Panc1 (cell line): ENCODE results near the gene TTLL11. TPM values are rescaled to one million over a fixed set of nuclear protein-coding genes. Genes with fewer than 3 reads are reported as not detected.

ENCODE experiments used
- ATAC-seq: fragments of 200-7000 bp; cut with Tn5 transposase; 2 replicates; pipeline ENCODE4 v1.9.1; 2020; ENCODE audit warnings: mild to moderate bottlenecking, moderate library complexity
- BruUV-seq: library from RNA; stranded (reverse); fragments of 400-500 nt; replicated peaks from 2 replicates; lab custom pipeline; 2021; lab: Mats Ljungman, UMichigan
- CTCF ChIA-PET: fragments of 300-600 bp; sonication (Branson Sonifier 250); formaldehyde crosslinking; loops from one replicate; lab custom pipeline; 2022; ENCODE audit warnings: antibody characterized with exemption; lab: Charles Lee
- POLR2A ChIA-PET: fragments of 300-600 bp; sonication (Branson Sonifier 250); formaldehyde crosslinking; loops from one replicate; lab custom pipeline; 2022; ENCODE audit warnings: antibody characterized with exemption; lab: Charles Lee
- DNase-seq: peaks from one replicate; pipeline ENCODE4 v3.0.0-alpha.2; 2010; ENCODE audit warnings: low read depth, low spot score
- H3K27ac ChIP-seq: 2 replicates; pipeline ENCODE4 v1.5.1; 2011; ENCODE audit warnings: mild to moderate bottlenecking, low read length, inconsistent platforms
- H3K27me3 ChIP-seq: fragments of 200-500 bp; sonication (Bioruptor generic); 2 replicates; pipeline ENCODE4 v1.6.0; 2014; ENCODE audit warnings: low read length, inconsistent platforms; ENCODE audit not compliant: control insufficient read depth, insufficient read depth
- H3K36me3 ChIP-seq: fragments of 200-500 bp; sonication (Bioruptor generic); 2 replicates; pipeline ENCODE4 v1.5.1; 2014; ENCODE audit warnings: inconsistent platforms, mild to moderate bottlenecking, low read length, moderate library complexity; ENCODE audit not compliant: control insufficient read depth, insufficient read depth
- H3K4me1 ChIP-seq: 2 replicates; pipeline ENCODE4 v1.5.1; 2011; ENCODE audit warnings: inconsistent platforms, mild to moderate bottlenecking, low read length, moderate library complexity; ENCODE audit not compliant: control insufficient read depth, insufficient read depth
- H3K4me3 ChIP-seq, 2 experiments: 2 replicates each; pipeline ENCODE4 v1.5.1; 2011 to 2012; ENCODE audit warnings: low read depth in 2 of 2, low read length in 2 of 2, mild to moderate bottlenecking in 2 of 2, inconsistent platforms in 1 of 2, moderate library complexity in 1 of 2
- H3K9me3 ChIP-seq: fragments of 200-500 bp; sonication (Bioruptor generic); 2 replicates; pipeline ENCODE4 v1.5.1; 2014; ENCODE audit warnings: low read depth, mild to moderate bottlenecking, inconsistent platforms, low read length, moderate library complexity; ENCODE audit not compliant: control insufficient read depth, insufficient read depth
- POLR2AphosphoS5 ChIP-seq: IDR thresholded peaks from 2 replicates; pipeline ENCODE4 v1.6.1; 2012; ENCODE audit warnings: mild to moderate bottlenecking, low read depth, low read length, moderate library complexity
- SIN3A ChIP-seq: IDR thresholded peaks from 2 replicates; pipeline ENCODE4 v1.6.1; 2012; ENCODE audit warnings: low read depth, mild to moderate bottlenecking, low read length, moderate library complexity, borderline replicate concordance; ENCODE audit not compliant: insufficient read depth
- TCF7L2 ChIP-seq: IDR thresholded peaks from 2 replicates; pipeline ENCODE4 v1.6.1; 2011; ENCODE audit warnings: mild to moderate bottlenecking, low read depth, low read length, inconsistent platforms
- in situ Hi-C: cut with HindIII; loops from 2 replicates; pipeline ENCODE4 v1.10.0; 2016; ENCODE audit warnings: low sequenced_read_pairs, low pct_unique_long_range_greater_than_20kb
- intact Hi-C: fragments of 100-400 bp; cut with micrococcal nuclease; formaldehyde crosslinking; loops from one replicate; pipeline ENCODE4 v1.10.0; 2022; ENCODE audit not compliant: unreplicated experiment
- total RNA-seq: library from RNA; stranded (reverse); gene quantifications from one replicate; pipeline ENCODE4 v1.2.1, GENCODE V29; 2021; ENCODE audit not compliant: unreplicated experiment
- TF ChIP-seq, protein P1 (sequence below): fragments of 450-650 bp; IDR thresholded peaks from 2 replicates; pipeline ENCODE4 v1.5.1; 2017; ENCODE audit warnings: mild to moderate bottlenecking
- TF ChIP-seq, protein P2 (sequence below), 2 experiments: IDR thresholded peaks; 2 replicates each; pipeline ENCODE4 v1.6.1; 2011 to 2012; ENCODE audit warnings: low read depth in 2 of 2, control low read depth in 1 of 2, low read length in 1 of 2, mild to moderate bottlenecking in 1 of 2, moderate library complexity in 1 of 2; ENCODE audit not compliant: insufficient read depth in 1 of 2

The TTLL11 gene
- total RNA-seq, 1 experiment from 2014 or later, result 1.1 TPM

DNA sequence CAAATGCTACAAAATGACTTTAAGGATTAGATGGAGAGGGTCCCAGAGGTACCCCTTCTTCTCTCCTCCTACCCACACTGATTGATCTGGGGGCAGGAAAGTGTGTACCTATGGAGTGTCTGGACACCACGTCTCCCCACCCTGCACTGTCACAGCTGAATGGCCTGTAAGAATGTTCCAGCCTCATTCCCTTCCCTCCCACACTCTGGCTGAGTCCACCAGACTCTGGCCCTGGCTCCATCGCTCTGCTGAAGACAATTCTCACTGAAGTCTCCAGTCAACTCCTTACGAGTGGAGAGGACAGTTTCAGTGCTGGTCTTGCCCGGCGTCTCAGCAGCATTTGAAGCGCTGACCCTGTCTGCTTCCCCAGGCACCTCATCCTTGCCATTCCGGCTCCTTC lies 105.8 kb downstream of the TTLL11 start:
- POLR2A ChIA-PET, result no interaction called here
- no TSS peak for BruUV-seq
- DNase-seq (no peak), ATAC-seq (no peak)
- Histone ChIP-seq H3K9me3 (no peaks in the 10 kb centered on the region), H3K36me3 (no peaks in the 10 kb centered on the region), H3K27me3 (no peaks in the 10 kb centered on the region), H3K27ac (no peak overlapping the region), H3K4me1 (no peaks in the 10 kb centered on the region), H3K4me3 (no peak overlapping the region)
- no peak for TF ChIP-seq POLR2AphosphoS5
- TF ChIP-seq TCF7L2, result no peak
- no peak for TF ChIP-seq SIN3A
- TF ChIP-seq, protein P1, sequence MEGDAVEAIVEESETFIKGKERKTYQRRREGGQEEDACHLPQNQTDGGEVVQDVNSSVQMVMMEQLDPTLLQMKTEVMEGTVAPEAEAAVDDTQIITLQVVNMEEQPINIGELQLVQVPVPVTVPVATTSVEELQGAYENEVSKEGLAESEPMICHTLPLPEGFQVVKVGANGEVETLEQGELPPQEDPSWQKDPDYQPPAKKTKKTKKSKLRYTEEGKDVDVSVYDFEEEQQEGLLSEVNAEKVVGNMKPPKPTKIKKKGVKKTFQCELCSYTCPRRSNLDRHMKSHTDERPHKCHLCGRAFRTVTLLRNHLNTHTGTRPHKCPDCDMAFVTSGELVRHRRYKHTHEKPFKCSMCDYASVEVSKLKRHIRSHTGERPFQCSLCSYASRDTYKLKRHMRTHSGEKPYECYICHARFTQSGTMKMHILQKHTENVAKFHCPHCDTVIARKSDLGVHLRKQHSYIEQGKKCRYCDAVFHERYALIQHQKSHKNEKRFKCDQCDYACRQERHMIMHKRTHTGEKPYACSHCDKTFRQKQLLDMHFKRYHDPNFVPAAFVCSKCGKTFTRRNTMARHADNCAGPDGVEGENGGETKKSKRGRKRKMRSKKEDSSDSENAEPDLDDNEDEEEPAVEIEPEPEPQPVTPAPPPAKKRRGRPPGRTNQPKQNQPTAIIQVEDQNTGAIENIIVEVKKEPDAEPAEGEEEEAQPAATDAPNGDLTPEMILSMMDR, result no peak
- TF ChIP-seq, protein P2, sequence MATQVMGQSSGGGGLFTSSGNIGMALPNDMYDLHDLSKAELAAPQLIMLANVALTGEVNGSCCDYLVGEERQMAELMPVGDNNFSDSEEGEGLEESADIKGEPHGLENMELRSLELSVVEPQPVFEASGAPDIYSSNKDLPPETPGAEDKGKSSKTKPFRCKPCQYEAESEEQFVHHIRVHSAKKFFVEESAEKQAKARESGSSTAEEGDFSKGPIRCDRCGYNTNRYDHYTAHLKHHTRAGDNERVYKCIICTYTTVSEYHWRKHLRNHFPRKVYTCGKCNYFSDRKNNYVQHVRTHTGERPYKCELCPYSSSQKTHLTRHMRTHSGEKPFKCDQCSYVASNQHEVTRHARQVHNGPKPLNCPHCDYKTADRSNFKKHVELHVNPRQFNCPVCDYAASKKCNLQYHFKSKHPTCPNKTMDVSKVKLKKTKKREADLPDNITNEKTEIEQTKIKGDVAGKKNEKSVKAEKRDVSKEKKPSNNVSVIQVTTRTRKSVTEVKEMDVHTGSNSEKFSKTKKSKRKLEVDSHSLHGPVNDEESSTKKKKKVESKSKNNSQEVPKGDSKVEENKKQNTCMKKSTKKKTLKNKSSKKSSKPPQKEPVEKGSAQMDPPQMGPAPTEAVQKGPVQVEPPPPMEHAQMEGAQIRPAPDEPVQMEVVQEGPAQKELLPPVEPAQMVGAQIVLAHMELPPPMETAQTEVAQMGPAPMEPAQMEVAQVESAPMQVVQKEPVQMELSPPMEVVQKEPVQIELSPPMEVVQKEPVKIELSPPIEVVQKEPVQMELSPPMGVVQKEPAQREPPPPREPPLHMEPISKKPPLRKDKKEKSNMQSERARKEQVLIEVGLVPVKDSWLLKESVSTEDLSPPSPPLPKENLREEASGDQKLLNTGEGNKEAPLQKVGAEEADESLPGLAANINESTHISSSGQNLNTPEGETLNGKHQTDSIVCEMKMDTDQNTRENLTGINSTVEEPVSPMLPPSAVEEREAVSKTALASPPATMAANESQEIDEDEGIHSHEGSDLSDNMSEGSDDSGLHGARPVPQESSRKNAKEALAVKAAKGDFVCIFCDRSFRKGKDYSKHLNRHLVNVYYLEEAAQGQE (IDR thresholded peaks at IDR 0.05; ENCODE audit: insufficient read depth in 1 of 2, low read depth in 2 of 2, low read length in 1 of 2), result no peak
- CTCF ChIA-PET, result no interaction called here
- intact Hi-C loops, result no loop called here
- in situ Hi-C loops, result no loop called here

DNA sequence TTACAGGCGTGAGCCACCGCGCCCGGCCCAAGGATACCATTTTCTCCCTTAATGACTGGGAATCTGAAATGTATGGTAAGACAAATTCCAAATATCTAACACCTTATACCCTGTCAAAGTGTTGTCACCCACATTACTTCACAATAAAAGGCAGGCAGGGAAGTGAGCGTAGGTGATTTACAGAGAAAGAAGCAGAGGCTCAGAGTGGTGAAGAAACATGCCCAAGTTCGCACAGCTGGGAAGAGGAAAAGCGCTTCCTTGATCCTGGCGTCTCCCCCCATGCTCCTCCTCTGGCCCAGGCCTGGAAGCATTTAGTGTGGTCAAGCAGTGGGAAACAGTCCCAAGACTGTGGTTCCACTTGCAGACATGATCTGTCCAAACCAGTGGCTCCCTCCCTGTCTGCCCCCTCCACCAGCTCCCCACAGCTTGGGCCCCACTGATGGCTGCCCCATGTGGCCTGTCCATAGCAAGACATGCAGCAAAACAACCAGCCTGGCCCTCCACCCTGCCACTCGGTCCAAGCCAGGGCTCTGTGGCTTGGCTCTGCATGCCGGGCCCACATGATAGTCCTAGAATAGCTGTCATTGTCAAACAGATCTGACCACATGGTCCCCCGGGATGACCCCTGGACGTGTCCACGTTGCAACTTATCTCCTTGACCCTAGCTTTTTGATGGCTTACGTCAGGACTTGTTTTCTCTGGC lies 107.2 kb downstream of the TTLL11 start:
- TF ChIP-seq POLR2AphosphoS5, result no peak
- TF ChIP-seq TCF7L2, result no peak
- TF ChIP-seq, protein P2 (IDR thresholded peaks at IDR 0.05; ENCODE audit: insufficient read depth in 1 of 2, low read depth in 2 of 2, low read length in 1 of 2), result no peak
- no peak for TF ChIP-seq SIN3A
- TF ChIP-seq, protein P1, result no peak
- Histone ChIP-seq H3K9me3 (no peaks in the 10 kb centered on the region), H3K36me3 (no peaks in the 10 kb centered on the region), H3K27ac (no peak overlapping the region), H3K4me3 (no peak overlapping the region), H3K4me1 (no peaks in the 10 kb centered on the region), H3K27me3 (no peaks in the 10 kb centered on the region)
- in situ Hi-C loops (no loop called here), intact Hi-C loops (no loop called here)
- no TSS peak for BruUV-seq
- ATAC-seq, result no peak
- POLR2A ChIA-PET, result interaction anchor here (0.7 kb wide), 1 partner anchor 101 kb away, joined by 8 read pairs; no protein-coding TSS in a partner anchor
- CTCF ChIA-PET, result no interaction called here
- no peak for DNase-seq
